CD4-positive, alpha-beta memory T cell (primary cell): ENCODE measurements around the gene TMEM179. TPM values are rescaled to one million over a fixed set of nuclear protein-coding genes. Genes with fewer than 3 reads are reported as not detected.
A peak's percentile ranks its signal among the peaks of the same experiment; 100 is the strongest.

Experiments
- CTCF ChIA-PET: fragments of 350-600 bp; sonication (Branson Sonifier 250); formaldehyde crosslinking; loops from one replicate; lab custom pipeline; 2021; ENCODE audit warnings: inconsistent platforms; ENCODE audit not compliant: partially characterized antibody; lab: Charles Lee
- POLR2A ChIA-PET: fragments of 350-600 bp; sonication (Branson Sonifier 250); formaldehyde crosslinking; loops from one replicate; lab custom pipeline; 2021; ENCODE audit not compliant: partially characterized antibody; lab: Charles Lee
- DNase-seq, 5 donors: peaks; one replicate each; pipeline versions ENCODE4 v3.0.0 to v3.0.0-alpha.2; 2020 to 2022; ENCODE audit warnings: mixed read lengths in 1 of 5
- H3K27ac ChIP-seq: one replicate; pipeline ENCODE4 v1.7.0; 2013; ENCODE audit warnings: low read depth, low read length
- H3K27me3 ChIP-seq: 2 replicates; pipeline ENCODE4 v1.7.0; 2013; ENCODE audit warnings: mild to moderate bottlenecking, low read length, moderate library complexity; ENCODE audit not compliant: insufficient read depth
- H3K36me3 ChIP-seq: 2 replicates; pipeline ENCODE4 v1.7.0; 2013; ENCODE audit warnings: mild to moderate bottlenecking, low read length, moderate library complexity; ENCODE audit not compliant: insufficient read depth
- H3K4me1 ChIP-seq: 2 replicates; pipeline ENCODE4 v1.7.0; 2013; ENCODE audit warnings: mild to moderate bottlenecking, low read length, moderate library complexity; ENCODE audit not compliant: insufficient read depth
- H3K4me3 ChIP-seq, 2 donors: one replicate each; pipeline ENCODE4 v1.7.0; 2013; ENCODE audit warnings: low read length in 2 of 2, mild to moderate bottlenecking in 1 of 2
- H3K9me3 ChIP-seq, 2 donors: one replicate each; pipeline ENCODE4 v1.7.0; 2013; ENCODE audit warnings: low read length in 2 of 2, control low read depth in 1 of 2; ENCODE audit not compliant: control insufficient read depth in 1 of 2
- H3K27ac Mint-ChIP-seq, 7 donors: one replicate each; pipeline ENCODE4 v1.8.0; 2020 to 2021; ENCODE audit warnings: mixed read lengths in 7 of 7, mild to moderate bottlenecking in 6 of 7, inconsistent platforms in 3 of 7, moderate library complexity in 3 of 7
- H3K27me3 Mint-ChIP-seq, 2 donors: one replicate each; pipeline ENCODE4 v1.8.0; 2020 to 2021; ENCODE audit warnings: mixed read lengths in 2 of 2
- H3K36me3 Mint-ChIP-seq, 2 donors: one replicate each; pipeline ENCODE4 v1.8.0; 2020 to 2021; ENCODE audit warnings: mixed read lengths in 2 of 2, inconsistent platforms in 1 of 2, mild to moderate bottlenecking in 1 of 2
- H3K4me1 Mint-ChIP-seq, 4 donors: one replicate each; pipeline ENCODE4 v1.8.0; 2020 to 2021; ENCODE audit warnings: mixed read lengths in 4 of 4, mild to moderate bottlenecking in 1 of 4
- H3K4me3 Mint-ChIP-seq, 8 donors: one replicate each; pipeline ENCODE4 v1.8.0; 2020 to 2021; ENCODE audit warnings: mixed read lengths in 8 of 8, mild to moderate bottlenecking in 7 of 8, moderate library complexity in 6 of 8, inconsistent platforms in 3 of 8
- H3K9me3 Mint-ChIP-seq, 8 donors: one replicate each; pipeline ENCODE4 v1.8.0; 2020 to 2021; ENCODE audit warnings: mixed read lengths in 8 of 8, mild to moderate bottlenecking in 5 of 8, inconsistent platforms in 3 of 8, moderate library complexity in 1 of 8
- intact Hi-C: fragments of 100-400 bp; cut with micrococcal nuclease; formaldehyde crosslinking; loops from one replicate; pipeline ENCODE4 v1.15.1; 2023
- polyA plus RNA-seq, 2 donors: library from polyadenylated mRNA; unstranded; fragments of 300-500 nt; fragmentation: Illumina TruSeq; gene quantifications; one replicate each; pipeline ENCODE4 v1.2.3, GENCODE V29; 2021
- total RNA-seq, 2 experiments: library from RNA; stranded (reverse); gene quantifications; one replicate each; pipeline ENCODE4 v1.2.3, GENCODE V29; 2021

The TMEM179 gene
- total and polyA plus RNA-seq, 4 experiments from 2014 or later, result not detected

GRCh38 chr14:104593710-104594136 lies 10.8 kb downstream of the TMEM179 start:
- no peak overlapping the region for H3K4me3 ChIP-seq
- Mint-ChIP-seq H3K4me1 (peaks cover 0 to 4% (median 0%) of the 10 kb centered on the region in 4 donors), H3K36me3 (no peaks in the 10 kb centered on the region), H3K4me3 (no peak overlapping the region), H3K9me3 (no peaks in the 10 kb centered on the region), H3K27ac (no peak overlapping the region), H3K27me3 (peaks cover 5 to 11% of the 10 kb centered on the region in 2 donors)
- no peak for DNase-seq
- no peaks in the 10 kb centered on the region for H3K36me3 ChIP-seq
- H3K9me3 ChIP-seq, result no peaks in the 10 kb centered on the region
- no peaks in the 10 kb centered on the region for H3K4me1 ChIP-seq
- ChIA-PET CTCF (no interaction called here), POLR2A (no interaction called here)
- H3K27me3 ChIP-seq, result no peaks in the 10 kb centered on the region
- H3K27ac ChIP-seq, result no peak overlapping the region
- intact Hi-C loops, result no loop called here

GRCh38 chr14:104593241-104593701 lies 11.3 kb downstream of the TMEM179 start:
- intact Hi-C loops, result no loop called here
- H3K4me1 Mint-ChIP-seq, result peaks cover 0 to 4% (median 0%) of the 10 kb centered on the region in 4 donors
- no peak overlapping the region for H3K27ac ChIP-seq
- H3K27ac Mint-ChIP-seq, result no peak overlapping the region
- no peaks in the 10 kb centered on the region for H3K4me1 ChIP-seq
- no peak overlapping the region for H3K4me3 ChIP-seq
- peaks cover 5 to 11% of the 10 kb centered on the region in 2 donors for H3K27me3 Mint-ChIP-seq
- no peaks in the 10 kb centered on the region for H3K27me3 ChIP-seq
- POLR2A ChIA-PET, result no interaction called here
- no peak for DNase-seq
- H3K9me3 ChIP-seq, result no peaks in the 10 kb centered on the region
- no peak overlapping the region for H3K4me3 Mint-ChIP-seq
- no peaks in the 10 kb centered on the region for H3K9me3 Mint-ChIP-seq
- CTCF ChIA-PET, result no interaction called here
- no peaks in the 10 kb centered on the region for H3K36me3 Mint-ChIP-seq
- H3K36me3 ChIP-seq, result no peaks in the 10 kb centered on the region

- H3K36me3 ChIP-seq, result no peaks in the 10 kb centered on the region
- ChIA-PET CTCF (no interaction called here), POLR2A (no interaction called here)
- H3K9me3 ChIP-seq, result no peaks in the 10 kb centered on the region
- H3K4me3 ChIP-seq, result no peak overlapping the region
- H3K27me3 Mint-ChIP-seq, result peaks cover 5 to 11% of the 10 kb centered on the region in 2 donors
- H3K9me3 Mint-ChIP-seq, result no peaks in the 10 kb centered on the region
- DNase-seq, result no peak
- H3K4me1 Mint-ChIP-seq, result peaks cover 0 to 4% (median 0%) of the 10 kb centered on the region in 4 donors
- intact Hi-C loops, result no loop called here
- no peaks in the 10 kb centered on the region for H3K4me1 ChIP-seq
- H3K4me3 Mint-ChIP-seq, result no peak overlapping the region
- no peak overlapping the region for H3K27ac Mint-ChIP-seq
- H3K36me3 Mint-ChIP-seq, result no peaks in the 10 kb centered on the region
- no peaks in the 10 kb centered on the region for H3K27me3 ChIP-seq
- H3K27ac ChIP-seq, result no peak overlapping the region
Observed at GRCh38 chr14:104592785-104593184, 11.8 kb downstream of the TMEM179 start.

- Mint-ChIP-seq H3K4me3 (no peak overlapping the region), H3K9me3 (no peaks in the 10 kb centered on the region), H3K4me1 (peaks cover 0 to 4% (median 0%) of the 10 kb centered on the region in 4 donors), H3K27me3 (peaks cover 5 to 11% of the 10 kb centered on the region in 2 donors), H3K36me3 (no peaks in the 10 kb centered on the region), H3K27ac (peak overlapping the region in 1 of 7 donors; percentile 5)
- ChIA-PET CTCF (no interaction called here), POLR2A (no interaction called here)
- Histone ChIP-seq H3K4me1 (no peaks in the 10 kb centered on the region), H3K4me3 (no peak overlapping the region), H3K27me3 (no peaks in the 10 kb centered on the region), H3K36me3 (no peaks in the 10 kb centered on the region), H3K9me3 (no peaks in the 10 kb centered on the region), H3K27ac (no peak overlapping the region)
- intact Hi-C loops, result no loop called here
- DNase-seq, result no peak
Observed at GRCh38 chr14:104592292-104592672, 12.3 kb downstream of the TMEM179 start.

- Histone ChIP-seq H3K4me1 (no peaks in the 10 kb centered on the region), H3K9me3 (no peaks in the 10 kb centered on the region), H3K27ac (no peak overlapping the region), H3K27me3 (no peaks in the 10 kb centered on the region), H3K4me3 (no peak overlapping the region), H3K36me3 (no peaks in the 10 kb centered on the region)
- no peaks in the 10 kb centered on the region for H3K36me3 Mint-ChIP-seq
- peaks cover 3 to 11% of the 10 kb centered on the region in 2 donors for H3K27me3 Mint-ChIP-seq
- no peak for DNase-seq
- H3K9me3 Mint-ChIP-seq, result no peaks in the 10 kb centered on the region
- intact Hi-C loops, result no loop called here
- H3K27ac Mint-ChIP-seq, result no peak overlapping the region
- POLR2A ChIA-PET, result no interaction called here
- CTCF ChIA-PET, result no interaction called here
- H3K4me3 Mint-ChIP-seq, result no peak overlapping the region
- peaks cover 0 to 4% (median 0%) of the 10 kb centered on the region in 4 donors for H3K4me1 Mint-ChIP-seq
Observed at GRCh38 chr14:104591506-104592291, 12.9 kb downstream of the TMEM179 start.

GRCh38 chr14:104591031-104591430 lies 13.5 kb downstream of the TMEM179 start:
- Mint-ChIP-seq H3K27me3 (peaks cover 5 to 10% of the 10 kb centered on the region in 2 donors), H3K9me3 (no peaks in the 10 kb centered on the region), H3K4me1 (peaks cover 0 to 4% (median 0%) of the 10 kb centered on the region in 4 donors), H3K27ac (no peak overlapping the region), H3K4me3 (no peak overlapping the region), H3K36me3 (no peaks in the 10 kb centered on the region)
- no peak for DNase-seq
- ChIA-PET CTCF (no interaction called here), POLR2A (no interaction called here)
- no peaks in the 10 kb centered on the region for H3K4me1 ChIP-seq
- H3K36me3 ChIP-seq, result no peaks in the 10 kb centered on the region
- H3K27me3 ChIP-seq, result no peaks in the 10 kb centered on the region
- H3K27ac ChIP-seq, result no peak overlapping the region
- intact Hi-C loops, result no loop called here
- H3K9me3 ChIP-seq, result no peaks in the 10 kb centered on the region
- no peak overlapping the region for H3K4me3 ChIP-seq

GRCh38 chr14:104590240-104590965 lies 14.2 kb downstream of the TMEM179 start:
- Mint-ChIP-seq H3K36me3 (no peaks in the 10 kb centered on the region), H3K9me3 (no peaks in the 10 kb centered on the region), H3K4me1 (peaks cover 0 to 4% (median 0%) of the 10 kb centered on the region in 4 donors), H3K4me3 (no peak overlapping the region), H3K27ac (no peak overlapping the region), H3K27me3 (peaks cover 7 to 13% of the 10 kb centered on the region in 2 donors)
- Histone ChIP-seq H3K4me3 (no peak overlapping the region), H3K27me3 (no peaks in the 10 kb centered on the region), H3K9me3 (no peaks in the 10 kb centered on the region), H3K36me3 (no peaks in the 10 kb centered on the region), H3K4me1 (no peaks in the 10 kb centered on the region), H3K27ac (no peak overlapping the region)
- ChIA-PET POLR2A (no interaction called here), CTCF (no interaction called here)
- DNase-seq, result no peak
- intact Hi-C loops, result no loop called here
